NCI-H82 (cell line): ENCODE results near the gene SLC9C2.
A peak's percentile ranks its signal among the peaks of the same experiment; 100 is the strongest.
"Not testable (repeated sequence)": the region's sequence is repeated elsewhere in the genome, so short reads cannot be mapped to it uniquely, and the experiment has no call there.

ENCODE experiments used
- DNase-seq: peaks from one replicate; lab custom pipeline; 2025; lab: John Stamatoyannopoulos, UW

SLC9C2 gene

GRCh38 chr1:173581383-173582079, 21.3 kb downstream of the SLC9C2 start:
- DNase-seq: no peak

- DNase-seq: no peak
Measured at GRCh38 chr1:173580658-173581057, 22.2 kb downstream of the SLC9C2 start.

- peak; percentile 94 for DNase-seq
Measured at GRCh38 chr1:173580071-173580470, 22.8 kb downstream of the SLC9C2 start.

GRCh38 chr1:173573596-173573995, 29.3 kb downstream of the SLC9C2 start:
- DNase-seq: no peak

GRCh38 chr1:173572201-173572873, 30.5 kb downstream of the SLC9C2 start:
- no peak for DNase-seq

GRCh38 chr1:173570370-173571007, 32.4 kb downstream of the SLC9C2 start:
- no peak for DNase-seq

GRCh38 chr1:173568483-173568882, 34.4 kb downstream of the SLC9C2 start:
- DNase-seq: no peak

GRCh38 chr1:173563846-173564245, 39.0 kb downstream of the SLC9C2 start:
- not testable (repeated sequence) for DNase-seq

GRCh38 chr1:173562813-173563212, 40.1 kb downstream of the SLC9C2 start:
- DNase-seq: peak; percentile 31

- DNase-seq: no peak
Measured at GRCh38 chr1:173561263-173561662, 41.6 kb downstream of the SLC9C2 start.

GRCh38 chr1:173560285-173560880, 42.5 kb downstream of the SLC9C2 start:
- peak; percentile 10 for DNase-seq

- no peak for DNase-seq
Measured at GRCh38 chr1:173555651-173556305, 47.1 kb downstream of the SLC9C2 start.

GRCh38 chr1:173554541-173555250, 48.2 kb downstream of the SLC9C2 start:
- DNase-seq: no peak

GRCh38 chr1:173554089-173554488, 48.8 kb downstream of the SLC9C2 start:
- no peak for DNase-seq

GRCh38 chr1:173553312-173553711, 49.6 kb downstream of the SLC9C2 start:
- DNase-seq: no peak

GRCh38 chr1:173551699-173552098, 51.2 kb downstream of the SLC9C2 start:
- DNase-seq: no peak

- no peak for DNase-seq
Measured at GRCh38 chr1:173549813-173550212, 53.1 kb downstream of the SLC9C2 start.

GRCh38 chr1:173545688-173546087, 57.2 kb downstream of the SLC9C2 start:
- DNase-seq: no peak

- DNase-seq: no peak
Measured at GRCh38 chr1:173536223-173536622, 66.6 kb downstream of the SLC9C2 start.

GRCh38 chr1:173532237-173532636, 70.6 kb downstream of the SLC9C2 start:
- DNase-seq: no peak
